Dedifferentiated amniotic fluid mesenchymal stem cell (primary cell): Measurements from ENCODE around the gene ROR1.
A peak's percentile ranks its signal among the peaks of the same experiment; 100 is the strongest.

Source experiments
- DNase-seq: peaks from one replicate; pipeline ENCODE4 v3.0.0-alpha.2; 2016; ENCODE audit errors: extremely low spot score

ROR1 gene

GRCh38 chr1:63907051-63907450 lies 133.2 kb downstream of the ROR1 start:
- DNase-seq, result no peak

- DNase-seq, result no peak
These were observed 134.2 kb downstream of the ROR1 start for GRCh38 chr1:63908016-63908415.

GRCh38 chr1:63909526-63909925 lies 135.7 kb downstream of the ROR1 start:
- DNase-seq, result no peak

GRCh38 chr1:63911049-63911448 lies 137.2 kb downstream of the ROR1 start:
- no peak for DNase-seq

- DNase-seq, result no peak
These were observed 138.8 kb downstream of the ROR1 start for GRCh38 chr1:63912643-63913042.

GRCh38 chr1:63913533-63913932 lies 139.7 kb downstream of the ROR1 start:
- no peak for DNase-seq

GRCh38 chr1:63914241-63914640 lies 140.4 kb downstream of the ROR1 start:
- no peak for DNase-seq

GRCh38 chr1:63914706-63915105 lies 140.9 kb downstream of the ROR1 start:
- DNase-seq, result no peak

- no peak for DNase-seq
These were observed 141.3 kb downstream of the ROR1 start for GRCh38 chr1:63915121-63915520.

- DNase-seq, result no peak
These were observed 142.9 kb downstream of the ROR1 start for GRCh38 chr1:63916485-63917360.

GRCh38 chr1:63917571-63918417 lies 144.0 kb downstream of the ROR1 start:
- DNase-seq, result no peak

GRCh38 chr1:63918418-63918945 lies 144.7 kb downstream of the ROR1 start:
- DNase-seq, result no peak

GRCh38 chr1:63920154-63921117 lies 146.6 kb downstream of the ROR1 start:
- DNase-seq, result peak; percentile 48

- no peak for DNase-seq
These were observed 147.5 kb downstream of the ROR1 start for GRCh38 chr1:63921359-63921758.

- no peak for DNase-seq
These were observed 148.0 kb downstream of the ROR1 start for GRCh38 chr1:63921802-63922201.

- no peak for DNase-seq
These were observed 149.0 kb downstream of the ROR1 start for GRCh38 chr1:63922848-63923247.

GRCh38 chr1:63923302-63923701 lies 149.5 kb downstream of the ROR1 start:
- no peak for DNase-seq

GRCh38 chr1:63924600-63924999 lies 150.8 kb downstream of the ROR1 start:
- no peak for DNase-seq

- no peak for DNase-seq
These were observed 154.6 kb downstream of the ROR1 start for GRCh38 chr1:63928186-63929105.

GRCh38 chr1:63929106-63929478 lies 155.3 kb downstream of the ROR1 start:
- DNase-seq, result no peak
